Measurements from ENCODE around the gene PLP1. TPM values are rescaled to one million over a fixed set of nuclear protein-coding genes. Genes with fewer than 3 reads are reported as not detected.

Gene PLP1
- total and polyA plus RNA-seq, 9 of the 15 experiments (the other 6 are each of a cell fraction or from before 2014, with no cell fraction given) = not detected

DNA sequence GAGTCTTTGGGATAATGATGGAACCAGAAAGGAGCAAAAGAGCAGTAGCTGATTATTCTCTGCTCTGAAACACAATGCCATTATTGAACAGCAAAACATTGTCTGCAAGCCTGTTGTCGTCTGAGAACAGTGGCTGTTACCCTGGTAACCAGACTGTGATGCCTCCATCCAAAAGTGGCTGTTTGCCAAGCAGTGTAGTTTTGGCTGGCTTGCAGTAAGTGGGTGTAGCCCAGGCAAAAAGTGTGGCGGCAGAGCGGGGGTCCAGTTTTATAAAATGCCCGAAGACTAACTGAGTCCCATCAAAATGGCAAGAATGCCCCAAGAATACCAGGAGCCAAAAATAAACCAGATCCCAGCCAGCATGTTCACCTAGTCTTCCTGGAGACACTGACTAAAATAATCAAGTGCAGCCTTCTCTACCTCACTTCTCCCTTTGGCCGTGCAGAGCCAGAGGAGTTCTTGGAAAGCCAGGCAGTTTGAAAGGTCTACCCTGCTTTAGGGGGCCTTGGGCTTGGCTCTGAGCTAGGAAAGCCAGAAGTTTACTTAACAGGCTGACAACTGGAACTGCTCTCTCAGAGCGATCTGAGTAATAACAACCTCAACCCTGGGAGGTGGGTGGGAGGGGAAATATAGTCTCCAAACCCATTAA, 2.6 kb downstream of the PLP1 start (continued):
- TF ChIP-seq HDAC6 (IDR thresholded peaks at IDR 0.05; ENCODE audit: low read depth, low read length) (no peak), NRF1 (conservative IDR thresholded peaks at IDR 0.05 in 1 of 2, IDR thresholded peaks at IDR 0.05 in 1 of 2) (no peak), CBX2 (IDR thresholded peaks at IDR 0.05; ENCODE audit: insufficient read depth, low read length, poor library complexity, severe bottlenecking) (no peak)
- TF ChIP-seq, protein P1, sequence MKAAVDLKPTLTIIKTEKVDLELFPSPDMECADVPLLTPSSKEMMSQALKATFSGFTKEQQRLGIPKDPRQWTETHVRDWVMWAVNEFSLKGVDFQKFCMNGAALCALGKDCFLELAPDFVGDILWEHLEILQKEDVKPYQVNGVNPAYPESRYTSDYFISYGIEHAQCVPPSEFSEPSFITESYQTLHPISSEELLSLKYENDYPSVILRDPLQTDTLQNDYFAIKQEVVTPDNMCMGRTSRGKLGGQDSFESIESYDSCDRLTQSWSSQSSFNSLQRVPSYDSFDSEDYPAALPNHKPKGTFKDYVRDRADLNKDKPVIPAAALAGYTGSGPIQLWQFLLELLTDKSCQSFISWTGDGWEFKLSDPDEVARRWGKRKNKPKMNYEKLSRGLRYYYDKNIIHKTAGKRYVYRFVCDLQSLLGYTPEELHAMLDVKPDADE (conservative IDR thresholded peaks at IDR 0.05; ENCODE audit: control insufficient read depth, low read depth, low read length) = no peak

DNA sequence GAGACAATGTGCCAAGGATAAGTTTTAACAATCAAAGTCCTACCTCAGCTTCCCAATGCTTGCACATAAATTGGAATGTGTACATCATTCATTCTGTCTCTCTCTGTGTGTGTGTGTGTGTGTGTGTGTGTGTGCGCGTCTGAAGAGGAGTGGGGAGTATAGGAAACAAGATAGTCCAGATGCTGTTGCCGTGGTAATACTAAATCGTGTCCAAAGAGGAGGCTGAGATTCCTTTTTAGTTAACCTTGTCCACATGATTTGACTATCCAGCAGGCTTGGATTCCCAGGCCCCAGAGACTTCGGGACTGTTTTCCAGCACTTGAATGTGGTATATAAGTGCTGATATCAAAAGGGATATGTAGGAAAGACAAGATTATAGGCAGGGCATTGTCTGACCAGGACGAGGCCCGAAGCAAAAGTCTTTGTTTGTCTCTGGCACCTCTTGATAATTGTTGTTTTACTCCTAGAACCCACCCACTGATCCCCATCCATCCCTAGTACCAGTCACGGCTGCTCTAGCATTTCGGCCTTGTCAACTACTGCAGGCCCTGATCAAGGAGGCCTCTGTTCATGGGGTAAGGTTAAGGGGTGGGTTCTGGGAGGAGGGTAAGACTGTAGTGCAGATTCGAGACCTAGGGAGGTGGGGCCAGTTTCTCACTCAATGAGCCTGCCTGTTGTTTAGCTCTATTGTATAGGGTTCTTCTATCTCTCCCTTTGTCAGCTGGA, 3.9 kb downstream of the PLP1 start:
- Histone ChIP-seq H3K4me3 (no peak overlapping the region), H3K9me3 (replicated peaks; ENCODE audit: control insufficient read depth, insufficient read depth, low read depth, low read length) (no peaks in the 10 kb centered on the region), H3K36me3 (ENCODE audit: control insufficient read depth, insufficient read depth, low read length) (no peaks in the 10 kb centered on the region), H3K27ac (ENCODE audit: extremely low read depth, low read depth, low read length) (no peak overlapping the region), H3K27me3 (ENCODE audit: control insufficient read depth in 2 of 2, insufficient read depth in 2 of 2, low read length in 2 of 2) (peaks cover 0 to 4% of the 10 kb centered on the region in 2 experiments; a peak in 2 of 5 replicates), H3K9ac (ENCODE audit: insufficient read depth in 1 of 2, low read depth in 2 of 2, low read length in 2 of 2) (no peak overlapping the region), H4K20me1 (replicated peaks; ENCODE audit: control insufficient read depth, insufficient read depth, low read length) (no peaks in the 10 kb centered on the region), H2AFZ (ENCODE audit: low read depth, low read length) (no peak overlapping the region), H3K4me2 (ENCODE audit: insufficient read depth, low read length) (no peak overlapping the region), H3K79me2 (ENCODE audit: control insufficient read depth, insufficient read depth, low read length) (no peaks in the 10 kb centered on the region), H3K9me1 (ENCODE audit: control insufficient read depth, insufficient read depth, low read length) (no peaks in the 10 kb centered on the region), H3K4me1 (replicated peaks in 1 of 2; ENCODE audit: control insufficient read depth in 2 of 2, insufficient read depth in 2 of 2, low read length in 2 of 2) (no peaks in the 10 kb centered on the region)
- DNase-seq (ENCODE audit: extremely low read depth in 1 of 4, low spot score in 3 of 4) = no peak
- ATAC-seq = no peak
- CTCF ChIA-PET (ENCODE audit: low intra/inter-chr PET ratio) = no interaction called here
- no TSS peak for BruUV-seq (replicated peaks)
- POLR2A ChIA-PET = interaction anchor here (0.7 kb wide), 1 partner anchor 12 kb away, joined by 4 read pairs; no protein-coding TSS in a partner anchor
- intact Hi-C loops (cut with micrococcal nuclease) = no loop called here
- FAIRE-seq = no peak
- WGBS (ENCODE audit: insufficient coverage, low coverage, missing lambda C conversion rate) = 0% methylated on average over 10 of the region's 10 CpGs
- in situ Hi-C loops (cut with MboI) = no loop called here
- TF ChIP-seq HDGF (IDR thresholded peaks at IDR 0.05) (no peak), ZNF695 (CRISPR knock-in tag; IDR thresholded peaks at IDR 0.05) (no peak), NR3C1 (CRISPR knock-in tag; IDR thresholded peaks at IDR 0.05) (no peak), NFIX (CRISPR knock-in tag; IDR thresholded peaks at IDR 0.05; ENCODE audit: low read depth) (no peak), FOXK1 (CRISPR knock-in tag; IDR thresholded peaks at IDR 0.05; ENCODE audit: borderline replicate concordance) (no peak), SNIP1 (IDR thresholded peaks at IDR 0.05; ENCODE audit: low read depth) (no peak), CAMTA2 (CRISPR knock-in tag; conservative IDR thresholded peaks at IDR 0.05) (no peak), FOXJ3 (CRISPR knock-in tag; IDR thresholded peaks at IDR 0.05) (no peak), COPS2 (conservative IDR thresholded peaks at IDR 0.05) (no peak)
- TF ChIP-seq, protein P2, sequence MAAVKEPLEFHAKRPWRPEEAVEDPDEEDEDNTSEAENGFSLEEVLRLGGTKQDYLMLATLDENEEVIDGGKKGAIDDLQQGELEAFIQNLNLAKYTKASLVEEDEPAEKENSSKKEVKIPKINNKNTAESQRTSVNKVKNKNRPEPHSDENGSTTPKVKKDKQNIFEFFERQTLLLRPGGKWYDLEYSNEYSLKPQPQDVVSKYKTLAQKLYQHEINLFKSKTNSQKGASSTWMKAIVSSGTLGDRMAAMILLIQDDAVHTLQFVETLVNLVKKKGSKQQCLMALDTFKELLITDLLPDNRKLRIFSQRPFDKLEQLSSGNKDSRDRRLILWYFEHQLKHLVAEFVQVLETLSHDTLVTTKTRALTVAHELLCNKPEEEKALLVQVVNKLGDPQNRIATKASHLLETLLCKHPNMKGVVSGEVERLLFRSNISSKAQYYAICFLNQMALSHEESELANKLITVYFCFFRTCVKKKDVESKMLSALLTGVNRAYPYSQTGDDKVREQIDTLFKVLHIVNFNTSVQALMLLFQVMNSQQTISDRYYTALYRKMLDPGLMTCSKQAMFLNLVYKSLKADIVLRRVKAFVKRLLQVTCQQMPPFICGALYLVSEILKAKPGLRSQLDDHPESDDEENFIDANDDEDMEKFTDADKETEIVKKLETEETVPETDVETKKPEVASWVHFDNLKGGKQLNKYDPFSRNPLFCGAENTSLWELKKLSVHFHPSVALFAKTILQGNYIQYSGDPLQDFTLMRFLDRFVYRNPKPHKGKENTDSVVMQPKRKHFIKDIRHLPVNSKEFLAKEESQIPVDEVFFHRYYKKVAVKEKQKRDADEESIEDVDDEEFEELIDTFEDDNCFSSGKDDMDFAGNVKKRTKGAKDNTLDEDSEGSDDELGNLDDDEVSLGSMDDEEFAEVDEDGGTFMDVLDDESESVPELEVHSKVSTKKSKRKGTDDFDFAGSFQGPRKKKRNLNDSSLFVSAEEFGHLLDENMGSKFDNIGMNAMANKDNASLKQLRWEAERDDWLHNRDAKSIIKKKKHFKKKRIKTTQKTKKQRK (IDR thresholded peaks at IDR 0.05; ENCODE audit: borderline replicate concordance, low read depth, low read length) = no peak
